IPS-NIHi11 (cell line): ENCODE results near the gene HOXA5.

ENCODE experiments used
- DNase-seq: peaks from one replicate; pipeline ENCODE4 v3.0.0; 2012; ENCODE audit warnings: mixed read lengths, low spot score

Gene HOXA5

DNA sequence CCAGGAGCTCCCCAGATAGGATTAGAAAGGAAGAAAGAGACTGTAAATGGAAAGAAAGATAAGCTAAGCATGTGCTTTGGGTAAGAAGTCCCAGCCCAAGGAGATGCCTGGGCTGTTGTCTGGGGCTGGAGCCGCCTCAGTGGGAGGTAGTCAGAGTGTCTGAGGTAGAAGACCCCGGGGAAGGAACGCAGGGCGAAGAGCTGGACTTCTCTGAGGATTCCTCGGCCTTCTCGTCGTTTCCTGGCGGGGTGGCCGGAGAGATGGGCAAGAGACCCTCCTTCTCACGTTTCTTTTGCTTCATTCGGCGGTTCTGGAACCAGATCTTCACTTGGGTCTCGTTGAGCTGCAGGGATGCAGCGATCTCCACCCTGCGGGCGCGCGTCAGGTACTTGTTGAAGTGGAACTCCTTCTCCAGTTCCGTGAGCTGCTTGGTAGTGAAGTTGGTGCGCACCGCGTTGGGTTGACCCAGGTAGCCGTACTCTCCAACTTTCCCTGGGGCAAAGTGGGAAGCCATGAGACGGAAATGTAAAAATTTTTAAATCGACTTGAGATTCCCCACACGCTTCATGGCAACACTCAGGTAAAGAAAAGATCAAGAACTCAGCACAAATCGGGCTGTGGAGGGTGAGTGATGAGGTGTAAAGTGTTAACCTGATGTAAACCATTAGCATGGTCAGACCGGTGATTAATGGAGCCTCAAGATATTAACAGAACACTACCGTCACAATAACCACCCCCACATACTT is 49.0 kb downstream of the HOXA5 start:
- DNase-seq, result no peak

DNA sequence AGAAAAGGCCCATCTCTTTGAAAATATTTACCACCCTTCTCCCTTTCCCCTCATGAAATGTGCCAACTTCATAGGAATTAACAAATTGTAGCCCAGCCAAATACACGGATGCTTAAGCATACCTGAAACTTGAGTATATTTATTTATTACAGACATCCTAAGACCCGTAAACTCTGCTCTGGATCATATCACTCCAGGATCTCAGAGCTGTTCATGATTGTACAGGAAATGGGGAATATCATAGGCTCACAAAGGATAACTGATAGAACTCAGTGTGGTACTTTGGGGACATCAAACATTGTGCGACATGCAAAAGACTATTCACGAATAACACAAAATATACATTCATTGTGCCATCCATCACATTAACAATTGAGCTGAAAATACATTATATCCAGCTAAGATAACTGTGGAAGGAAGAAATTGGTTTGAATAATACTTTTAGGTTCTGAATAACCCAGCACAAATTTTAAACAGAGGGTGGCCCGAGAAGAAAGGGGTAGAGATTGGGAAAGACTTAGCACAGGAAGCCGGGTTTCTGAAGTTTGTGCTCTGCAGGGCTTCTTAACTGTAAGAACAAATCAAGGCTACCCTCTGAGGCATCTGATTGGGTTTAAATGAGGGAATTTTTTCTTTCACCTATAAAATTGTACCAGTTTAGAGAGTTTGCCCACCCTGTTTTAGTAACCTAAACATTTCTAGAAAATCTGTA is 50.1 kb downstream of the HOXA5 start:
- no peak for DNase-seq

DNA sequence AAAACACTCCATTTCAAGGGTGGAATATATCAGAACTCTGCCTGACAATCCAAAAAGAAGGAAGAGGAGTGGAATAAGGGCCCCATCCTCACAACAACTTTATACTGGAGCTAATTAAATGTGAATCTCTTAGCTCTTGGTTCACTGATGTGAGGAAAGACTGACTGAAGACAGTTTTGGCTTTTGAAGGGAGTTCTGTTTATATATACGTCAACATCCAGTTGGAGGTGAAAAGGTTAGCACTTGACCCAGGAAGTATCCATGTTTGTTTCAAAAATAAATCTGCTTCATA is 50.7 kb downstream of the HOXA5 start:
- DNase-seq, result no peak

DNA sequence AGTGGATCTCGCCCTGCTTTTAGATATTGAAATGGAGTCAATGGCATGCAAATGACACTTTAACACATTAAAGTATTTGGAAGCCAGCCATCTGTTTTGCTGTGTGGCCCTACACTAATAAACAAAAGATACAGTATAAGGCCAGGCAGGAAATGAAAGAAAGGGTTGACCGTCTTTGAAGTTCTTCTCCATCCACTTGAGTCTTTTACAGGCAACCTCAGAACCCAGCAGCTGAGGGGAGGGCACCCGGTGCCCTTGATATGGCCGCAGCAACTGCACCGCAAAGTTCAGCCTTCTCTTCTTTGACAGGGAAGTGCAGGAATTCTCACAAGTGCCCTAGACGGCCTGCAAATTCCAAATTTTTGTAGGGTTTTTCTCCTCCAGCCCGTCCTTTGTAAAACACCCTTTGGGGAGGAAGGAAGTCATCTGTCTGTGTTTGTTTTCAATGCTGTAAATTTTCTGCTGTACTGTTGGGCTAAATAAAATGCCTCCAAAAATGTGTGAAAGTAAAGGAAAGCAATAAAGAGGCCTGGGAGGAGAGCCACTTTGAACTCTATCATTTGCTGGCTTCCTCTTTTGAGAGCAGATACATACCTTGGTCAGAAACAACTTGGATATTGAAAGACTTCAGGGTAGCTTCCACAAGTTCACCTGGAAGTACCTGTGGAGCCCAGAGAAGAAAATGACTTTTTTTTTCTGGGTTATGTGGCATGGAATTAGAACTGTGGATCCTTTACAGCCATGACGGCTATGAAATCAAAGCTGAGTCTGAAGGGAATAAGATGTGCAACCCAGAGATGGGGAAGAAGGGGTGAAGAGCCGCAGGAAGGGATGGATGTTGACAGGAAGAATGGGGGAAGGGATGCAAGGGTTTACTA is 51.3 kb downstream of the HOXA5 start:
- no peak for DNase-seq

DNA sequence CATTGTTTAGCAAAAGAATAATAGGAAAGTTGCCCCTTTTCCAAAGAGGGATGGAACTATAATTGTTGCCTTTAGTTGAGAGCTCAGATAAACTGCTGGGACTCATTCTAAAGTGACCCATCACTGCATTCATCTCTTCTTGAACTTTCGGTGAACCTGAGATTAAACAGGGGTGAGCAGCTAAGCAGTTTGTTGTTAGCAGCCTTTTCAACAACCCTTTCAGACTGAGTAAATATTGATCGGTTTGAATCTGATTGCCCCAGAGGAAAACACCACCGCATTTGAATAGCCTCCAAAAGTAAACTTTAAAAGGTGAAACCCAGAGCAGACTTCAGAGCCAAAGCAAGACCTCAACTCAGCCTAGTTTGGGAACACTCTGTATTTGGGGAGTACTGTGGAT is 52.4 kb downstream of the HOXA5 start:
- no peak for DNase-seq
